Erythroblast (primary cell): ENCODE data around the gene IL1B.

Source experiments
- GATA1 ChIP-seq: IDR thresholded peaks from 2 replicates; pipeline ENCODE4 v1.6.1; 2011; ENCODE audit warnings: low read depth, mild to moderate bottlenecking, control low read depth, low read length, moderate library complexity
- POLR2A ChIP-seq: IDR thresholded peaks from 2 replicates; pipeline ENCODE4 v1.6.1; 2011; ENCODE audit warnings: mild to moderate bottlenecking, low read length

DNA sequence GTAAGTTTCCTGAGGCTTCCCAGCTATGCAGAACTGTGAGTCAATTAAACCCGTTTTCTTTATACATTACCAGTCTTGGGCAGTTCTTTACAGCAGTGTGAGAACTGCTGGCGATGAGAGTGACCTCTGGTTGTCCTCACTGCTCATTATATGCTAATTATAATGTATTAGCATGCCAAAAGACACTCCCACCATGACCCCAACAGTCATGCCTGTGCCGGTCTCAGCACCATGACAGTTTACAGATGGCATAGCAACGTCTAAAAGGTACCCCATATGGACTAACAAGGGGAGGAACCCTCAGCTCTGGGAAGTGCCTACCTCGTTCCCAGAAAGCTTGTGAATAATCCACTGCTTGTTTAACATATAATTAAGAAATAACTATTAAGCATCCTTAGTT is 44.2 kb downstream of the IL1B start:
- no peak for TF ChIP-seq POLR2A
- TF ChIP-seq GATA1, result no peak
